Pancreas (tissue), 10 donors: ENCODE measurements around the gene SIK2. TPM values are rescaled to one million over a fixed set of nuclear protein-coding genes. Genes with fewer than 3 reads are reported as not detected.

ENCODE experiments used
- ATAC-seq, 4 donors: fragments of 200-7000 bp; cut with Tn5 transposase; one replicate each; pipeline versions ENCODE4 v1.8.0 to v1.9.1; 2020; ENCODE audit warnings: mild to moderate bottlenecking in 4 of 4, moderate library complexity in 4 of 4
- DNase-seq, 6 donors: peaks; one replicate each; pipeline ENCODE4 v3.0.0-alpha.2; 2020
- FAIRE-seq: peaks from 2 replicates; lab custom pipeline; 2012; peaks lifted over from hg19 to GRCh38; lab: Jason Lieb, UNC
- H3K27ac ChIP-seq, 4 donors: fragments of 200-600 bp; sonication (generic); 1 replicate in 3 of 4; 2 replicates in 1 of 4; pipeline versions ENCODE4 v1.5.0 to v1.8.0; 2020
- H3K27me3 ChIP-seq, 4 donors: fragments of 200-600 bp; one replicate each; pipeline ENCODE4 v1.8.0; 2021
- H3K36me3 ChIP-seq, 3 donors: fragments of 200-600 bp; sonication (generic) in 1 of 3; one replicate each; pipeline versions ENCODE4 v1.5.0 to v1.8.0; 2020 to 2021
- H3K4me1 ChIP-seq, 3 donors: fragments of 200-600 bp; one replicate each; pipeline ENCODE4 v1.8.0; 2021
- H3K4me3 ChIP-seq, 4 donors: fragments of 200-600 bp; sonication (generic) in 2 of 4; one replicate each; pipeline versions ENCODE4 v1.5.0 to v1.8.0; 2020 to 2021
- H3K9me3 ChIP-seq, 4 donors: fragments of 200-600 bp; one replicate each; pipeline ENCODE4 v1.8.0; 2021
- WGBS, 2 donors: extraction: QIAGEN DNeasy Blood & Tissue Kit; methylation state at CpG; one replicate each; pipeline ENCODE4 v1.1.7; 2013; 5-methylcytosine and 5-hydroxymethylcytosine counted together
- intact Hi-C, 3 donors: fragments of 100-400 bp; cut with DNase I; formaldehyde crosslinking; loops; one replicate each; pipeline versions ENCODE4 v1.11.1 to v1.14.2; 2022
- polyA plus RNA-seq, 2 donors: library from polyadenylated mRNA; stranded (reverse); fragments of 200-250 nt; gene quantifications; one replicate each; pipeline ENCODE4 v1.2.3, GENCODE V29; 2013
- total RNA-seq, 6 donors: library from RNA; stranded (reverse); fragmentation: NEBNext Ultra II Directional in 4 of 6; extraction: Animal tissue kit (Norgen Biotek cat#: 25700) in 4 of 6; gene quantifications; one replicate each; pipeline versions ENCODE4 v1.2.1 to v1.2.4, GENCODE V29; 2021 to 2023
- TF ChIP-seq, protein P1 (sequence below), 4 donors: fragments of 200-600 bp; sonication (generic) in 3 of 4; IDR thresholded peaks; one replicate each; pipeline versions ENCODE4 v1.5.0 to v1.8.0; 2021; ENCODE audit warnings: antibody characterized with exemption in 4 of 4
- donor health status: healthy with polysubstance abuse.
- donor health status: DM: no; HTN: no; CAD: no; lungs with moderate emphysema.
- donor health status: DM: no; HTN: no; CAD: no.
- donor health status: control.
- donor health status: control.
- donor health status: Bipolar disorder and iron deficiency.
- donor health status: DM: yes; HTN: yes; CAD: no.
- donor health status: DM: no; HTN: no; CAD: no.
- donor health status: DM: no; HTN: no; CAD: no.
- donor health status: DM: yes; HTN: yes; CAD: no.

The SIK2 gene
- total and polyA plus RNA-seq, 8 donors, result 4.7 to 24.7 (median 17.5) TPM

- peaks cover 35 to 62% (median 47%) of the 10 kb centered on the region in 3 donors for H3K4me1 ChIP-seq
Observed at GRCh38 chr11:111730871-111731591, 128.8 kb downstream of the SIK2 start.

DNA sequence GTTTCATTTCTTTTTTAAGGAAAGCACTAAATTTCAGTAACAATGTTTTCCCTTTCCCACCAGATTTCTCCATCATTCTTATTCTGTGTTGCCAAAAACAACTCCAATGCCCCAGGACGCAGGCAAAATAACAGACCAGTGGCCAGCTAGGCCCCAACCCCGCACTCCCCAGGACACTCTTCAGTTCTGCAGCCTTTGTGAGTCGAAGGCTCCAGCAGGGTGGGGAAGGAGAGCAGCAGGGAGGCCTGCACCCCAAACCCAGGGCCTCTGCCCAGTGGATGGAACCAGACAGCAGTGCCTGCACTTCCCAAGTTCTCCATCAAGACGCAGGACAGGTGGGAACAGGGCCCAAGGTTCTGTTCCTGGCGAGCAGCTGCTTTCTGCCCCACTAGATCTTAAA is 129.6 kb downstream of the SIK2 start:
- peak in 1 of 6 donors; percentile 50 for DNase-seq
- Histone ChIP-seq H3K4me1 (peaks cover 35 to 59% (median 42%) of the 10 kb centered on the region in 3 donors), H3K27me3 (no peaks in the 10 kb centered on the region), H3K9me3 (no peaks in the 10 kb centered on the region), H3K27ac (peak overlapping the region; percentile 39 to 86 (median 67)), H3K4me3 (no peak overlapping the region), H3K36me3 (no peaks in the 10 kb centered on the region)
- peak in 1 of 4 donors; percentile 6 for ATAC-seq
- FAIRE-seq, result no peak
- 71 to 74% methylated on average over 5 of the region's 5 CpGs for WGBS, 2 donors
- intact Hi-C loops, result no loop called here
- TF ChIP-seq, protein P1, sequence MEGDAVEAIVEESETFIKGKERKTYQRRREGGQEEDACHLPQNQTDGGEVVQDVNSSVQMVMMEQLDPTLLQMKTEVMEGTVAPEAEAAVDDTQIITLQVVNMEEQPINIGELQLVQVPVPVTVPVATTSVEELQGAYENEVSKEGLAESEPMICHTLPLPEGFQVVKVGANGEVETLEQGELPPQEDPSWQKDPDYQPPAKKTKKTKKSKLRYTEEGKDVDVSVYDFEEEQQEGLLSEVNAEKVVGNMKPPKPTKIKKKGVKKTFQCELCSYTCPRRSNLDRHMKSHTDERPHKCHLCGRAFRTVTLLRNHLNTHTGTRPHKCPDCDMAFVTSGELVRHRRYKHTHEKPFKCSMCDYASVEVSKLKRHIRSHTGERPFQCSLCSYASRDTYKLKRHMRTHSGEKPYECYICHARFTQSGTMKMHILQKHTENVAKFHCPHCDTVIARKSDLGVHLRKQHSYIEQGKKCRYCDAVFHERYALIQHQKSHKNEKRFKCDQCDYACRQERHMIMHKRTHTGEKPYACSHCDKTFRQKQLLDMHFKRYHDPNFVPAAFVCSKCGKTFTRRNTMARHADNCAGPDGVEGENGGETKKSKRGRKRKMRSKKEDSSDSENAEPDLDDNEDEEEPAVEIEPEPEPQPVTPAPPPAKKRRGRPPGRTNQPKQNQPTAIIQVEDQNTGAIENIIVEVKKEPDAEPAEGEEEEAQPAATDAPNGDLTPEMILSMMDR (IDR thresholded peaks at IDR 0.05), result no peak

More at GRCh38 chr11:111730871-111731591, 128.8 kb downstream of the SIK2 start:
- Histone ChIP-seq H3K36me3 (no peaks in the 10 kb centered on the region), H3K27ac (peak overlapping the region; percentile 39 to 86 (median 67)), H3K4me3 (no peak overlapping the region), H3K9me3 (no peaks in the 10 kb centered on the region), H3K27me3 (no peaks in the 10 kb centered on the region)
- FAIRE-seq (no peak), DNase-seq (peak; percentile 40 to 84 (median 66)), ATAC-seq (peak; percentile 39 to 75 (median 57))
- 47 to 52% methylated on average over 22 of the region's 22 CpGs for WGBS, 2 donors
- intact Hi-C loops, result no loop called here
- TF ChIP-seq, protein P1 (IDR thresholded peaks at IDR 0.05), result no peak

DNA sequence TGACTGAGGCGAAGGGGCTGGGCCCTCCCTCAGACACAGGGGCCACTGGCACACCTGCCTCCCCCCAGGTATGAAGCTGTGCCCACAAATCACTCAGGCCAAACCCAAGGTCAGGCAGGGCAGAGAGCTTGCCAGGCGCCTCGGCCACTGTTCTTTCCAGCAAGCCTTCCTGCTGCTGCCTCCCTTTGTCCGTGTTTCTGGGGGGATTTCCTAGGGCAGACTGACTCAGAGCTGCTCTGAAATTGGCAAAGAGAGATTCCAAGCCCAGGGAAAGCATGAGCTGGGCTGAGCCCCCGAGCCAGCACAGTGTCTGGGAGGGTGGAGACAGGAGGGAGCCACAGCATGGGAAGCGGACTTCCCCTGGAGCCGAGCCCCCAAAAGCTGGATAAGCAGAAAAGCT is 130.8 kb downstream of the SIK2 start:
- Histone ChIP-seq H3K4me1 (peaks cover 35 to 58% (median 41%) of the 10 kb centered on the region in 3 donors), H3K27me3 (no peaks in the 10 kb centered on the region), H3K4me3 (no peak overlapping the region), H3K27ac (peak overlapping the region; percentile 31 to 86 (median 58)), H3K9me3 (no peaks in the 10 kb centered on the region), H3K36me3 (no peaks in the 10 kb centered on the region)
- TF ChIP-seq, protein P1 (IDR thresholded peaks at IDR 0.05), result no peak
- WGBS, 2 donors, result 42 to 49% methylated on average over 7 of the region's 7 CpGs
- FAIRE-seq (no peak), DNase-seq (peak in 4 of 6 donors; percentile 44 to 67 (median 58)), ATAC-seq (peak in 3 of 4 donors; percentile 2 to 55 (median 13))
- intact Hi-C loops, result no loop called here

DNA sequence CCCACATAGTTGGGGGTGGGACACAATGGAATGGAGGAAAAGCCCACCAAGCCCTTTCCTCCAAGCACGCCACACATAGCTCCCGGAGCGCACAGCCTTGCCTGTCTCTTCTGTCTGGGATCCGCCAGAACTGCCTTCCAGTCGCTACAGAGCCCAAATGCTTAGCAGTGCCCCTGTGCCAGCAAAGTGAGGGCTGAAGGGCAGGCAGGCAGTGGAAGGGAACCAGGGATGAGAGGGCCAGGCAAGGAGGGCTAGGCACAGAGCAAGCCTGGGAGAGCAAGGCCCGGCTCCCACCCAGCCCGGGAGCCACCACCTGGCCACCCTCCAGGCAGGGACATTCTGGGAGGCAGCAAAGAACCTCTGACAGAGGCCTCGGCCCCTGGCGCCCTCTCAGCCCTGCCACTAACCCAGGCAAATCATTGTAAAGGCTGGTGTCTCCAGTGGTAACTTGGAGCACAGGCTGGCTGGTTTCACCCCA is 131.4 kb downstream of the SIK2 start:
- Histone ChIP-seq H3K4me1 (peaks cover 35 to 58% (median 41%) of the 10 kb centered on the region in 3 donors), H3K36me3 (no peaks in the 10 kb centered on the region), H3K27me3 (no peaks in the 10 kb centered on the region), H3K27ac (peak overlapping the region; percentile 31 to 86 (median 58)), H3K9me3 (no peaks in the 10 kb centered on the region), H3K4me3 (no peak overlapping the region)
- DNase-seq (peak in 2 of 6 donors; percentile 66 to 80), FAIRE-seq (no peak), ATAC-seq (peak in 1 of 4 donors; percentile 8)
- intact Hi-C loops, result no loop called here
- WGBS, 2 donors, result 69 to 70% methylated on average over 9 of the region's 9 CpGs
- TF ChIP-seq, protein P1 (IDR thresholded peaks at IDR 0.05), result no peak
